ENCODE measurements around the gene SNAPC1. TPM values are rescaled to one million over a fixed set of nuclear protein-coding genes. Genes with fewer than 3 reads are reported as not detected.
"Not testable (repeated sequence)": the region's sequence is repeated elsewhere in the genome, so short reads cannot be mapped to it uniquely, and the experiment has no call there.

The SNAPC1 gene
- total and polyA plus RNA-seq, 4 experiments from 2014 or later, result 4.0 to 5.9 (median 4.3) TPM

- Mint-ChIP-seq H3K9me3 (peaks cover 0 to 1% (median 0%) of the 10 kb centered on the region in 8 donors), H3K27me3 (peaks cover 0 to 1% of the 10 kb centered on the region in 2 donors), H3K36me3 (no peaks in the 10 kb centered on the region), H3K4me1 (peaks cover 3 to 19% (median 4%) of the 10 kb centered on the region in 4 donors), H3K4me3 (no peak overlapping the region), H3K27ac (peak overlapping the region in 3 of 7 donors; percentile 43 to 70 (median 51))
- no peak overlapping the region for H3K27ac ChIP-seq (ENCODE audit: low read depth, low read length)
- ChIA-PET POLR2A (ENCODE audit: partially characterized antibody) (interaction anchor here (1.2 to 1.6 kb wide), 2 partner anchors 8 to 282 kb away, joined by 3 to 7 read pairs; partner anchors contain the start of gene SNAPC1), CTCF (ENCODE audit: partially characterized antibody) (interaction anchor here (1.1 to 2.4 kb wide), 3 partner anchors 8 to 473 kb away, joined by 3 to 7 read pairs (median 4); partner anchors contain the start of gene SNAPC1)
- peaks cover 11% of the 10 kb centered on the region for H3K4me1 ChIP-seq (ENCODE audit: insufficient read depth, low read length)
- H3K36me3 ChIP-seq (ENCODE audit: insufficient read depth, low read length), result no peaks in the 10 kb centered on the region
- H3K27me3 ChIP-seq (ENCODE audit: insufficient read depth, low read length), result no peaks in the 10 kb centered on the region
- H3K9me3 ChIP-seq (ENCODE audit: control insufficient read depth in 1 of 2, low read length in 2 of 2), result no peaks in the 10 kb centered on the region
- no peak for DNase-seq
- intact Hi-C loops (cut with micrococcal nuclease), result no loop called here
- H3K4me3 ChIP-seq (ENCODE audit: low read length in 2 of 2), result no peak overlapping the region
Measured at GRCh38 chr14:61753631-61754030, 8.6 kb upstream of the SNAPC1 start.

GRCh38 chr14:61754627-61755381, 7.4 kb upstream of the SNAPC1 start:
- POLR2A ChIA-PET (ENCODE audit: partially characterized antibody), result interaction anchor here (1.6 kb wide), 1 partner anchor 7 kb away, joined by 7 read pairs; the partner anchor contains the start of gene SNAPC1
- Mint-ChIP-seq H3K9me3 (peaks cover 0 to 1% (median 0%) of the 10 kb centered on the region in 8 donors), H3K4me1 (peaks cover 3 to 17% (median 4%) of the 10 kb centered on the region in 4 donors), H3K27ac (peak overlapping the region in 1 of 7 donors; percentile 41), H3K27me3 (peaks cover 0 to 1% of the 10 kb centered on the region in 2 donors), H3K36me3 (no peaks in the 10 kb centered on the region), H3K4me3 (peak overlapping the region in 1 of 8 donors; percentile 2)
- no peak for DNase-seq
- Histone ChIP-seq H3K4me3 (ENCODE audit: low read length in 2 of 2) (no peak overlapping the region), H3K4me1 (ENCODE audit: insufficient read depth, low read length) (peaks cover 11% of the 10 kb centered on the region), H3K27ac (ENCODE audit: low read depth, low read length) (no peak overlapping the region), H3K9me3 (ENCODE audit: control insufficient read depth in 1 of 2, low read length in 2 of 2) (no peaks in the 10 kb centered on the region), H3K27me3 (ENCODE audit: insufficient read depth, low read length) (no peaks in the 10 kb centered on the region), H3K36me3 (ENCODE audit: insufficient read depth, low read length) (no peaks in the 10 kb centered on the region)
- CTCF ChIA-PET (ENCODE audit: partially characterized antibody), result no interaction called here
- intact Hi-C loops (cut with micrococcal nuclease), result no loop called here

- CTCF ChIA-PET (ENCODE audit: partially characterized antibody); H3K27me3 ChIP-seq (ENCODE audit: insufficient read depth, low read length); H3K4me3 Mint-ChIP-seq; H3K9me3 ChIP-seq (ENCODE audit: control insufficient read depth in 1 of 2, low read length in 2 of 2); H3K9me3 Mint-ChIP-seq; H3K4me3 ChIP-seq (ENCODE audit: low read length in 2 of 2); H3K36me3 ChIP-seq (ENCODE audit: insufficient read depth, low read length); H3K27me3 Mint-ChIP-seq; intact Hi-C loops (cut with micrococcal nuclease); H3K27ac ChIP-seq (ENCODE audit: low read depth, low read length); H3K36me3 Mint-ChIP-seq; H3K27ac Mint-ChIP-seq; POLR2A ChIA-PET (ENCODE audit: partially characterized antibody); DNase-seq; H3K4me1 ChIP-seq (ENCODE audit: insufficient read depth, low read length): not testable (repeated sequence)
- H3K4me1 Mint-ChIP-seq, result peaks cover 3 to 12% (median 4%) of the 10 kb centered on the region in 4 donors
Measured at GRCh38 chr14:61755382-61755742, 6.9 kb upstream of the SNAPC1 start.

GRCh38 chr14:61756135-61756534, 6.1 kb upstream of the SNAPC1 start:
- peaks cover 0 to 1% (median 0%) of the 10 kb centered on the region in 8 donors for H3K9me3 Mint-ChIP-seq
- H3K36me3 ChIP-seq (ENCODE audit: insufficient read depth, low read length), result no peaks in the 10 kb centered on the region
- H3K4me3 ChIP-seq (ENCODE audit: low read length in 2 of 2), result no peak overlapping the region
- intact Hi-C loops (cut with micrococcal nuclease), result no loop called here
- H3K9me3 ChIP-seq (ENCODE audit: control insufficient read depth in 1 of 2, low read length in 2 of 2), result no peaks in the 10 kb centered on the region
- H3K4me1 Mint-ChIP-seq, result peaks cover 0 to 6% (median 2%) of the 10 kb centered on the region in 4 donors
- no peak for DNase-seq
- H3K27me3 ChIP-seq (ENCODE audit: insufficient read depth, low read length), result no peaks in the 10 kb centered on the region
- ChIA-PET CTCF (ENCODE audit: partially characterized antibody) (interaction anchor here (2.1 kb wide), 1 partner anchor 81 kb away, joined by 8 read pairs; no protein-coding TSS in a partner anchor), POLR2A (ENCODE audit: partially characterized antibody) (no interaction called here)
- H3K36me3 Mint-ChIP-seq, result no peaks in the 10 kb centered on the region
- no peak overlapping the region for H3K4me3 Mint-ChIP-seq
- H3K27ac ChIP-seq (ENCODE audit: low read depth, low read length), result no peak overlapping the region
- peaks cover 0 to 1% of the 10 kb centered on the region in 2 donors for H3K27me3 Mint-ChIP-seq
- H3K27ac Mint-ChIP-seq, result peak overlapping the region in 1 of 7 donors; percentile 43
- peaks cover 6% of the 10 kb centered on the region for H3K4me1 ChIP-seq (ENCODE audit: insufficient read depth, low read length)

GRCh38 chr14:61759878-61760277, 2.3 kb upstream of the SNAPC1 start:
- no peak overlapping the region for H3K27ac ChIP-seq (ENCODE audit: low read depth, low read length)
- POLR2A ChIA-PET (ENCODE audit: partially characterized antibody), result no interaction called here
- CTCF ChIA-PET (ENCODE audit: partially characterized antibody), result interaction anchor here (2.8 kb wide), 1 partner anchor 78 kb away, joined by 7 read pairs; no protein-coding TSS in a partner anchor
- Mint-ChIP-seq H3K4me1 (peaks cover 20 to 40% (median 28%) of the 10 kb centered on the region in 4 donors), H3K4me3 (no peak overlapping the region), H3K36me3 (peaks cover 0 to 13% of the 10 kb centered on the region in 2 donors), H3K9me3 (peaks cover 0 to 1% (median 0%) of the 10 kb centered on the region in 8 donors), H3K27me3 (peaks cover 0 to 1% of the 10 kb centered on the region in 2 donors), H3K27ac (peak overlapping the region in 1 of 7 donors; percentile 100)
- no peaks in the 10 kb centered on the region for H3K36me3 ChIP-seq (ENCODE audit: insufficient read depth, low read length)
- intact Hi-C loops (cut with micrococcal nuclease), result no loop called here
- DNase-seq, result no peak
- no peaks in the 10 kb centered on the region for H3K9me3 ChIP-seq (ENCODE audit: control insufficient read depth in 1 of 2, low read length in 2 of 2)
- H3K27me3 ChIP-seq (ENCODE audit: insufficient read depth, low read length), result no peaks in the 10 kb centered on the region
- H3K4me3 ChIP-seq (ENCODE audit: low read length in 2 of 2), result no peak overlapping the region
- peaks cover 32% of the 10 kb centered on the region for H3K4me1 ChIP-seq (ENCODE audit: insufficient read depth, low read length)

- ChIA-PET CTCF (ENCODE audit: partially characterized antibody) (interaction anchor here (0.6 to 2.8 kb wide), 13 partner anchors 9 to 443 kb away, joined by 3 to 11 read pairs (median 4); no protein-coding TSS in a partner anchor), POLR2A (ENCODE audit: partially characterized antibody) (interaction anchor here (0.7 to 2.6 kb wide), 26 partner anchors 8 to 1782 kb away, joined by 3 to 28 read pairs (median 4); partner anchors contain the start of genes HIF1A, PPM1A and PPP2R5E)
- intact Hi-C loops (cut with micrococcal nuclease), result no loop called here
- Mint-ChIP-seq H3K27ac (peak overlapping the region; percentile 99 to 100 (median 100)), H3K4me1 (peaks cover 25 to 54% (median 31%) of the 10 kb centered on the region in 4 donors), H3K4me3 (peak overlapping the region; percentile 96 to 100 (median 99)), H3K27me3 (no peaks in the 10 kb centered on the region), H3K9me3 (peaks cover 0 to 1% (median 0%) of the 10 kb centered on the region in 8 donors), H3K36me3 (peaks cover 0 to 16% of the 10 kb centered on the region in 2 donors)
- peak overlapping the region; percentile 50 to 85 for H3K4me3 ChIP-seq (ENCODE audit: low read length in 2 of 2)
- no peaks in the 10 kb centered on the region for H3K27me3 ChIP-seq (ENCODE audit: insufficient read depth, low read length)
- peak overlapping the region; percentile 90 for H3K27ac ChIP-seq (ENCODE audit: low read depth, low read length)
- H3K9me3 ChIP-seq (ENCODE audit: control insufficient read depth in 1 of 2, low read length in 2 of 2), result no peaks in the 10 kb centered on the region
- peaks cover 38% of the 10 kb centered on the region for H3K4me1 ChIP-seq (ENCODE audit: insufficient read depth, low read length)
- no peaks in the 10 kb centered on the region for H3K36me3 ChIP-seq (ENCODE audit: insufficient read depth, low read length)
- DNase-seq, result no peak
Measured at GRCh38 chr14:61761557-61761956, 663 bp upstream of the SNAPC1 start.
